ENCODE measurements around the gene HOXA9.

GRCh38 chr7:27178366-27178765 is 13.0 kb upstream of the HOXA9 start:
- TF ChIP-seq CTCF (optimal IDR thresholded peaks at IDR 0.05 in 1 of 3, IDR thresholded peaks at IDR 0.05 in 1 of 3, conservative IDR thresholded peaks at IDR 0.05 in 1 of 3; ENCODE audit: extremely low read depth in 1 of 3, insufficient read depth in 2 of 3, low read length in 3 of 3) (no peak), EZH2 (IDR thresholded peaks at IDR 0.05; ENCODE audit: low read length) (no peak)

All from keratinocyte (primary cell).